ENCODE data around the gene REEP1. TPM values are rescaled to one million over a fixed set of nuclear protein-coding genes. Genes with fewer than 3 reads are reported as not detected.

Gene REEP1
- total and polyA plus RNA-seq, 2 of the 13 experiments (the other 11 are each of a cell fraction or from before 2014, with no cell fraction given) = 0.27 TPM; not detected in 1

- no peak for DNase-seq (ENCODE audit: low spot score)
- Histone ChIP-seq H3K27me3 (ENCODE audit: control insufficient read depth in 1 of 2, insufficient read depth in 2 of 2, low read length in 2 of 2) (peaks cover 1 to 31% of the 10 kb centered on the region in 2 experiments; a peak in 4 of 5 replicates), H2AFZ (ENCODE audit: low read length) (peak overlapping the region; percentile 33), H4K20me1 (ENCODE audit: insufficient read depth, low read length) (no peaks in the 10 kb centered on the region), H3K27ac (ENCODE audit: extremely low read length, insufficient read depth, low read length) (no peak overlapping the region), H3K36me3 (replicated peaks in 1 of 2; ENCODE audit: control insufficient read depth in 1 of 2, insufficient read depth in 2 of 2, low read length in 2 of 2) (no peaks in the 10 kb centered on the region), H3K9ac (ENCODE audit: insufficient read depth, low read depth, low read length) (no peak overlapping the region), H3K4me1 (ENCODE audit: insufficient read depth, low read length) (peaks cover 26% of the 10 kb centered on the region), H3K79me2 (ENCODE audit: insufficient read depth, low read length) (no peaks in the 10 kb centered on the region), H3K4me3 (replicated peaks in 1 of 3; ENCODE audit: insufficient read depth in 1 of 3, low read depth in 2 of 3, low read length in 3 of 3) (no peak overlapping the region), H3K9me3 (ENCODE audit: low read length) (no peaks in the 10 kb centered on the region), H3K4me2 (ENCODE audit: low read depth, low read length) (no peak overlapping the region)
- BruUV-seq (replicated peaks) = no TSS peak
- WGBS (ENCODE audit: low lambda C conversion rate) = 63% methylated on average over 4 of the region's 4 CpGs
- TF ChIP-seq ZNF3 (CRISPR knock-in tag; IDR thresholded peaks at IDR 0.05) (no peak), FOXP4 (CRISPR knock-in tag; IDR thresholded peaks at IDR 0.05) (no peak), ERF (CRISPR knock-in tag; IDR thresholded peaks at IDR 0.05) (no peak), SP4 (CRISPR knock-in tag; IDR thresholded peaks at IDR 0.05) (no peak), CERS6 (CRISPR knock-in tag; IDR thresholded peaks at IDR 0.05) (no peak), NCOA1 (CRISPR knock-in tag; IDR thresholded peaks at IDR 0.05) (no peak), LCORL (IDR thresholded peaks at IDR 0.05) (no peak), LCORL (CRISPR knock-in tag; IDR thresholded peaks at IDR 0.05) (no peak), HOXA5 (CRISPR knock-in tag; IDR thresholded peaks at IDR 0.05) (no peak), ZNF570 (CRISPR knock-in tag; IDR thresholded peaks at IDR 0.05; ENCODE audit: borderline replicate concordance) (no peak), ZNF562 (CRISPR knock-in tag; IDR thresholded peaks at IDR 0.05; ENCODE audit: borderline replicate concordance) (no peak), ATF7-NPFF (CRISPR knock-in tag; IDR thresholded peaks at IDR 0.05; ENCODE audit: low read depth) (no peak), ETV5 (CRISPR knock-in tag; IDR thresholded peaks at IDR 0.05; ENCODE audit: borderline replicate concordance) (no peak), ZNF546 (CRISPR knock-in tag; conservative IDR thresholded peaks at IDR 0.05) (no peak), SMARCE1 (IDR thresholded peaks at IDR 0.05; ENCODE audit: borderline replicate concordance) (no peak)
- TF ChIP-seq, protein P1, sequence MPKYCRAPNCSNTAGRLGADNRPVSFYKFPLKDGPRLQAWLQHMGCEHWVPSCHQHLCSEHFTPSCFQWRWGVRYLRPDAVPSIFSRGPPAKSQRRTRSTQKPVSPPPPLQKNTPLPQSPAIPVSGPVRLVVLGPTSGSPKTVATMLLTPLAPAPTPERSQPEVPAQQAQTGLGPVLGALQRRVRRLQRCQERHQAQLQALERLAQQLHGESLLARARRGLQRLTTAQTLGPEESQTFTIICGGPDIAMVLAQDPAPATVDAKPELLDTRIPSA (CRISPR knock-in tag; IDR thresholded peaks at IDR 0.05; ENCODE audit: borderline replicate concordance) = no peak
- TF ChIP-seq, protein P2, sequence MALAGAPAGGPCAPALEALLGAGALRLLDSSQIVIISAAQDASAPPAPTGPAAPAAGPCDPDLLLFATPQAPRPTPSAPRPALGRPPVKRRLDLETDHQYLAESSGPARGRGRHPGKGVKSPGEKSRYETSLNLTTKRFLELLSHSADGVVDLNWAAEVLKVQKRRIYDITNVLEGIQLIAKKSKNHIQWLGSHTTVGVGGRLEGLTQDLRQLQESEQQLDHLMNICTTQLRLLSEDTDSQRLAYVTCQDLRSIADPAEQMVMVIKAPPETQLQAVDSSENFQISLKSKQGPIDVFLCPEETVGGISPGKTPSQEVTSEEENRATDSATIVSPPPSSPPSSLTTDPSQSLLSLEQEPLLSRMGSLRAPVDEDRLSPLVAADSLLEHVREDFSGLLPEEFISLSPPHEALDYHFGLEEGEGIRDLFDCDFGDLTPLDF (CRISPR knock-in tag; IDR thresholded peaks at IDR 0.05) = no peak
- TF ChIP-seq, protein P3, sequence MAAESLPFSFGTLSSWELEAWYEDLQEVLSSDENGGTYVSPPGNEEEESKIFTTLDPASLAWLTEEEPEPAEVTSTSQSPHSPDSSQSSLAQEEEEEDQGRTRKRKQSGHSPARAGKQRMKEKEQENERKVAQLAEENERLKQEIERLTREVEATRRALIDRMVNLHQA (CRISPR knock-in tag; IDR thresholded peaks at IDR 0.05) = no peak
- TF ChIP-seq, protein P4, sequence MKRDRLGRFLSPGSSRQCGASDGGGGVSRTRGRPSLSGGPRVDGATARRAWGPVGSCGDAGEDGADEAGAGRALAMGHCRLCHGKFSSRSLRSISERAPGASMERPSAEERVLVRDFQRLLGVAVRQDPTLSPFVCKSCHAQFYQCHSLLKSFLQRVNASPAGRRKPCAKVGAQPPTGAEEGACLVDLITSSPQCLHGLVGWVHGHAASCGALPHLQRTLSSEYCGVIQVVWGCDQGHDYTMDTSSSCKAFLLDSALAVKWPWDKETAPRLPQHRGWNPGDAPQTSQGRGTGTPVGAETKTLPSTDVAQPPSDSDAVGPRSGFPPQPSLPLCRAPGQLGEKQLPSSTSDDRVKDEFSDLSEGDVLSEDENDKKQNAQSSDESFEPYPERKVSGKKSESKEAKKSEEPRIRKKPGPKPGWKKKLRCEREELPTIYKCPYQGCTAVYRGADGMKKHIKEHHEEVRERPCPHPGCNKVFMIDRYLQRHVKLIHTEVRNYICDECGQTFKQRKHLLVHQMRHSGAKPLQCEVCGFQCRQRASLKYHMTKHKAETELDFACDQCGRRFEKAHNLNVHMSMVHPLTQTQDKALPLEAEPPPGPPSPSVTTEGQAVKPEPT (CRISPR knock-in tag; IDR thresholded peaks at IDR 0.05; ENCODE audit: low read depth) = no peak
- intact Hi-C loops (cut with micrococcal nuclease; ENCODE audit: unreplicated experiment) = no loop called here
- ChIA-PET POLR2A (no interaction called here), CTCF (ENCODE audit: low intra/inter-chr PET ratio, low total read pairs) (no interaction called here)
- ATAC-seq = no peak
- in situ Hi-C loops (cut with HindIII; ENCODE audit: extremely low pct_ligation_motif_present, low pct_unique_long_range_greater_than_20kb) = no loop called here
- no peak for FAIRE-seq
These were observed 81.1 kb downstream of the REEP1 start for GRCh38 chr2:86256300-86256699.
